Activated naive CD4-positive, alpha-beta T cell treated with anti-CD3 and anti-CD28 coated beads, Interleukin-2, amount 10 ng/mL, durations not matched to agents 7 days and 5 days (primary cell): Measurements from ENCODE around the gene ACCSL.

Experiments used
- CTCF ChIA-PET: fragments of 350-600 bp; sonication (Branson Sonifier 250); formaldehyde crosslinking; loops from one replicate; lab custom pipeline; 2021; ENCODE audit warnings: antibody characterized with exemption; lab: Charles Lee
- DNase-seq: peaks from one replicate; pipeline ENCODE4 v3.0.0-alpha.2; 2020
- H3K27ac Mint-ChIP-seq: one replicate; pipeline ENCODE4 v1.8.0; 2021; ENCODE audit warnings: mild to moderate bottlenecking, moderate library complexity, mixed read lengths
- H3K27me3 Mint-ChIP-seq: one replicate; pipeline ENCODE4 v1.8.0; 2021; ENCODE audit warnings: mild to moderate bottlenecking, mixed read lengths
- H3K36me3 Mint-ChIP-seq: one replicate; pipeline ENCODE4 v1.8.0; 2021; ENCODE audit warnings: mixed read lengths
- H3K4me1 Mint-ChIP-seq: one replicate; pipeline ENCODE4 v1.8.0; 2021; ENCODE audit warnings: mixed read lengths
- H3K4me3 Mint-ChIP-seq: one replicate; pipeline ENCODE4 v1.8.0; 2021; ENCODE audit warnings: mild to moderate bottlenecking, moderate library complexity, mixed read lengths
- H3K9me3 Mint-ChIP-seq: one replicate; pipeline ENCODE4 v1.8.0; 2021; ENCODE audit warnings: mixed read lengths

The ACCSL gene

DNA sequence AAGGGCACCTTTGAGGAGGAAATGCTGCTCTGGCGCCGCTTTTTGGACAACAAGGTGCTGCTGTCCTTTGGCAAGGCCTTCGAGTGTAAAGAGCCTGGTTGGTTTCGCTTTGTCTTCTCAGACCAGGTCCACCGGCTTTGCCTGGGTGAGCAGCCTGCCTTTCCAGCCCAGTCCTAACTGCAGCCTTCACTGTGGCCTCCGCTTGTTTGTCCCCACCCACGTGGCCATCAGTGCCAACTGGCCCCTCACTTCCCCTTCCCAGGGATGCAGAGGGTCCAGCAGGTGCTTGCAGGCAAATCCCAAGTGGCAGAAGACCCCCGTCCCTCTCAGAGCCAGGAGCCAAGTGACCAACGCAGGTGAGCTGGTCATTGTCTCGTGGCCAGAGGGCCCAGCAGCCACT is 35.7 kb downstream of the ACCSL start:
- CTCF ChIA-PET: no interaction called here
- peaks cover 3% of the 10 kb centered on the region for H3K4me1 Mint-ChIP-seq
- H3K36me3 Mint-ChIP-seq: peaks cover 20% of the 10 kb centered on the region
- DNase-seq: no peak
- no peak overlapping the region for H3K4me3 Mint-ChIP-seq
- H3K27ac Mint-ChIP-seq: no peak overlapping the region
- peaks cover 13% of the 10 kb centered on the region for H3K9me3 Mint-ChIP-seq
- no peaks in the 10 kb centered on the region for H3K27me3 Mint-ChIP-seq

DNA sequence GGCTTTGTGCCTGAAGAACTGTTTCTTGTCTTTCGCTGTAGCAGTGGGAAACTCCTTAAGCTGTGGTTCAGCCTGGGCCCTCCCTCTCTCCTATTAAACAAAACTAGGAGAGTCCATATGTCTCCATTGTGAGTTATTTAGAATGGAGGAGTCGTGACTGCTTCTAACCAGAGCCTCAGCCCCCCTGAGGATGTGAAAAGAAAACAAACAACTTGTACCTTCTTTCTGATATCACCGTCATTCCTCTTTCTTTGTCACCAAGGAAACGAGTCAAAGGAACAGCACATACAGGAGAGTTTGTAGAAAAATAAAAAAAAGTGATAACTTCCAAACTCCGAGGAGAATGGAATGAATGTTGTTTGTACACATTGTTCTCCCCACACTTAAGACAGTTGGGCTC is 36.1 kb downstream of the ACCSL start:
- Mint-ChIP-seq H3K4me1 (peaks cover 7% of the 10 kb centered on the region), H3K4me3 (no peak overlapping the region), H3K27me3 (no peaks in the 10 kb centered on the region), H3K36me3 (peaks cover 24% of the 10 kb centered on the region), H3K27ac (no peak overlapping the region), H3K9me3 (peaks cover 13% of the 10 kb centered on the region)
- CTCF ChIA-PET: interaction anchor here (3.3 kb wide), 1 partner anchor 10 kb away, joined by 23 read pairs; the partner anchor contains the start of gene EXT2
- DNase-seq: no peak

GRCh38 chr11:44085330-44085729 is 37.5 kb downstream of the ACCSL start:
- peaks cover 13% of the 10 kb centered on the region for H3K9me3 Mint-ChIP-seq
- H3K27ac Mint-ChIP-seq: no peak overlapping the region
- DNase-seq: no peak
- H3K27me3 Mint-ChIP-seq: no peaks in the 10 kb centered on the region
- CTCF ChIA-PET: interaction anchor here (3.3 kb wide), 1 partner anchor 8 kb away, joined by 23 read pairs; the partner anchor contains the start of gene EXT2
- H3K4me1 Mint-ChIP-seq: peaks cover 9% of the 10 kb centered on the region
- peaks cover 27% of the 10 kb centered on the region for H3K36me3 Mint-ChIP-seq
- H3K4me3 Mint-ChIP-seq: no peak overlapping the region

DNA sequence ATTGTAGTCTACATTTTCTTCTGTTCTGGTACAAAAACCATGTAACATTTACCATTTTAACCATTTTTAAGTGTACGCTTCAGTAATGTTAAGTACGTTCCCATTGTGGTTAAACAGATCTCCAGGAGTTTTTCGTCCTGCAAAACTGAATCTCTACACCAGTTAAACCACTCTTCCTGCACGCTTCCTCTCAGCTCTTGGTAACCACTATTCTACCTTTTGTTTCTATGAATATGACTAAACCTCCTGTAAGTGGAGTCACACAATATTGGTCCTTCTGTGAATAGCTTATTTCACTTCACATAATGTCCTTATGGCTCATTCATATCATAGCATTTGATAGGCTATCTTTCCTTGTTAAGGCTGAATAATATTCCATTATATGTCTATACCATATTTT is 40.6 kb downstream of the ACCSL start:
- Mint-ChIP-seq H3K4me1 (peaks cover 9% of the 10 kb centered on the region), H3K27me3 (no peaks in the 10 kb centered on the region), H3K4me3 (no peak overlapping the region), H3K27ac (no peak overlapping the region), H3K9me3 (peaks cover 13% of the 10 kb centered on the region), H3K36me3 (peaks cover 22% of the 10 kb centered on the region)
- CTCF ChIA-PET: interaction anchor here (0.7 kb wide), 1 partner anchor 19 kb away, joined by 3 read pairs; no protein-coding TSS in a partner anchor
- no peak for DNase-seq

- Mint-ChIP-seq H3K36me3 (peaks cover 21% of the 10 kb centered on the region), H3K4me3 (no peak overlapping the region), H3K27ac (no peak overlapping the region), H3K9me3 (peaks cover 13% of the 10 kb centered on the region), H3K27me3 (no peaks in the 10 kb centered on the region), H3K4me1 (peaks cover 9% of the 10 kb centered on the region)
- no peak for DNase-seq
- CTCF ChIA-PET: no interaction called here
Observed at GRCh38 chr11:44088871-44089270, 41.1 kb downstream of the ACCSL start.

- Mint-ChIP-seq H3K27ac (no peak overlapping the region), H3K36me3 (peaks cover 13% of the 10 kb centered on the region), H3K4me1 (peaks cover 21% of the 10 kb centered on the region), H3K9me3 (peaks cover 5% of the 10 kb centered on the region), H3K27me3 (no peaks in the 10 kb centered on the region), H3K4me3 (no peak overlapping the region)
- no peak for DNase-seq
- CTCF ChIA-PET: interaction anchor here (5.7 kb wide), 1 partner anchor 17 kb away, joined by 81 read pairs; no protein-coding TSS in a partner anchor
Observed at GRCh38 chr11:44090539-44090938, 42.8 kb downstream of the ACCSL start.

- H3K4me1 Mint-ChIP-seq: peaks cover 29% of the 10 kb centered on the region
Observed at GRCh38 chr11:44094260-44094868, 46.6 kb downstream of the ACCSL start.

DNA sequence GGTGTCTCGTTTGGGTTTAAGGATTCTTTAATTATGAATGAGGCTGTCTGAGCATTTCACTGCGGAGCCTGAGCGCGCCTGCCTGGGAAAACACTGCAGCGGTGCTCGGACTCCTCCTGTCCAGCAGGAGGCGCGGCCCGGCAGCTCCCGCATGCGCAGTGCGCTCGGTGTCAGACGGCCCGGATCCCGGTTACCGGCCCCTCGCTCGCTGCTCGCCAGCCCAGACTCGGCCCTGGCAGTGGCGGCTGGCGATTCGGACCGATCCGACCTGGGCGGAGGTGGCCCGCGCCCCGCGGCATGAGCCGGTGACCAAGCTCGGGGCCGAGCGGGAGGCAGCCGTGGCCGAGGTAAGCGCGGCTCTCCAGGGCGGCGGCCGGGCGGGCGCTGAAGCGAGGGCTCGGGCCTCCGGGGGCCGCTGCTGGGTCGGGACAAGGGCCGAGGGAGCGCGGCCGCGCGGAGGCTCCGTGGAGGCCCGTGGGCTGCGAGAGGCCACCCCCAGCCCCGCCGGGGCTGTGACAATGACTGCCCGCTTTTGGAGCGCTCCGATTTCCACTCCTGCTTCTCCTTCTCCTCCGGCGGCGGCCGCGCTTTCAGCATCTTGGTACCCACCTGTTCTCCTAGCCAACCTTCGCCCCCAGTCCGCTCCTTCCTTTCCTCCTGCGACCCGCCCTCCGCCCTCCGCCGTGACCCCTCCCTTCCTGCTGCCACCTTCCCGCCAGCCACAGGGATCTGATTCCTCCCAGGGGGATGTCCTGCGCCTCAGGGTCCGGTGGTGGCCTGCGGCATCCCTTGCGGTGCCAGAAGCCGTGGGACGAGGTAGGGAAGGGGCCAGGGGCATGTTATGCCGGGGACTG is 48.0 kb downstream of the ACCSL start, which contains the start of gene EXT2:
EXT2 (plus strand) TSS at position 173 of the 854 bp plus-strand sequence. CDS start 12,035 bp downstream, outside the sequence.
- Mint-ChIP-seq H3K4me1 (peaks cover 29% of the 10 kb centered on the region), H3K27me3 (no peaks in the 10 kb centered on the region), H3K9me3 (no peaks in the 10 kb centered on the region), H3K36me3 (peaks cover 5% of the 10 kb centered on the region), H3K27ac (peak within 1 kb of the TSS; percentile 35), H3K4me3 (peak within 1 kb of the TSS; percentile 85)
- CTCF ChIA-PET: interaction anchor here (0.7 to 5.7 kb wide), 14 partner anchors 10 to 626 kb away, joined by 3 to 81 read pairs (median 3); partner anchors contain the start of gene ACCS
- peak; percentile 88 for DNase-seq

More at GRCh38 chr11:44094260-44094868, 46.6 kb downstream of the ACCSL start:
- Mint-ChIP-seq H3K9me3 (no peaks in the 10 kb centered on the region), H3K36me3 (peaks cover 3% of the 10 kb centered on the region), H3K4me3 (peak overlapping the region; percentile 63), H3K27ac (no peak overlapping the region), H3K27me3 (no peaks in the 10 kb centered on the region)
- DNase-seq: peak; percentile 87
- CTCF ChIA-PET: interaction anchor here (0.6 to 5.7 kb wide), 13 partner anchors 9 to 212 kb away, joined by 3 to 81 read pairs (median 5); partner anchors contain the start of gene ACCS

DNA sequence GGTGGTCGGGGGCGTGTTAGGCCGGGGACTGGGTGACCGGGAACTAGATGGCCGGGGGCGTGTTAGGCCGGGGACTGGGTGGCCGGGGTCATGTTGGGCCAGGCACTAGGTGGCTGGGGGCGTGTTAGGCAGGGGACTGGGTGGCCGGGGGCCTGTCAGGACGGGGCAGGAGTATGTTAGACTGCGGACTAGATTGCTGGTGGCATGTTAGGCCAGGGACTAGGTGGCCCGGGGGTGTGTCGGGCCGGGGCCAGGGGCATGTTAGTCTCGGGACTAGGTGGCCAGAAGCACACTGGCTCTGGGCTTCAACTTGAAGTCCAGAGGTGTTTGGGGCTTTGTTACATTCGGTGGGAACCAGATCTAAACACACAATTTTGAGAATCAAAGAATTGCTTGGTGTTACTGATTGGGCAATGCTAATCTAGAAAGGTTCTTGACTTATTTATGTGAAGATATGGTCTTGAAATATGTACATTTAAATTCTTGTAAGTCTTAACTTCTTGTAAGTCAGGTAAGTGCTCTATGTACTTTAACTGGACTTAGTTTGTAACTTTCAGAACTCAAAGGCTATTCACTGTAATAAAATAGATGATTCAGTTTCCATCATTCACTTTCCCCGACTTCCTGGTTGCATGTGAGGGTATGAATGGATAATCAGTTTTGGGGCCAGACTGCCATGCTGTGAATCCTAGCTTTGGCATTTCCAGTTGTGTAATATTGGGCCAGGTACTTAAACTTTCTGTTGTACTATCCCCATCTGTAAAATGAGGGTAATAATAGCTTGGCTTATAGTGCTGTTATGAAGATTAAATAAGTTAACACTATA is 48.8 kb downstream of the ACCSL start:
- Mint-ChIP-seq H3K4me1 (peaks cover 29% of the 10 kb centered on the region), H3K27me3 (no peaks in the 10 kb centered on the region), H3K4me3 (peak overlapping the region; percentile 85), H3K36me3 (peaks cover 5% of the 10 kb centered on the region), H3K9me3 (no peaks in the 10 kb centered on the region), H3K27ac (no peak overlapping the region)
- CTCF ChIA-PET: interaction anchor here (1.0 to 1.1 kb wide), 2 partner anchors 11 to 37 kb away, joined by 3 read pairs; no protein-coding TSS in a partner anchor
- no peak for DNase-seq

DNA sequence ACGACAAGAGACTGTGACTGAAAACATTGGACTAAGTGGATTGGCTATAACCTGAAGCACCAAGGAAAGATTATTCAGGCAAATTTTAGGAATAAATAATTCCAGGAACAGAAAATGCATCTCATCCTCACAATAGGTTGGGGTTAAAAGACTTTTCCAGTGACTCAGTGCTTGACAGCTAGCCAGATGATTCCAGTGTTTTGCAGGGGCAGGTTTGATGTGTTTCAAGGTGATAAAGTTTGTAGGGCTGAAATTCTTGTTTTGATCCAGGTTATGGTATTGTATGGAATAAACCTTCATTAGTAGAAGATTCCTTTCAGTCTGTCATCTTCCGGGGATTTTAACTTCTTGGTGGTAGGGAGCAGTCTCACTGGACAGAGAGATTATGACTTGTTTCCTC is 50.0 kb downstream of the ACCSL start:
- Mint-ChIP-seq H3K9me3 (no peaks in the 10 kb centered on the region), H3K27ac (no peak overlapping the region), H3K27me3 (no peaks in the 10 kb centered on the region), H3K36me3 (peaks cover 5% of the 10 kb centered on the region), H3K4me3 (no peak overlapping the region), H3K4me1 (peaks cover 29% of the 10 kb centered on the region)
- DNase-seq: no peak
- CTCF ChIA-PET: interaction anchor here (1.0 kb wide), 1 partner anchor 10 kb away, joined by 3 read pairs; no protein-coding TSS in a partner anchor

DNA sequence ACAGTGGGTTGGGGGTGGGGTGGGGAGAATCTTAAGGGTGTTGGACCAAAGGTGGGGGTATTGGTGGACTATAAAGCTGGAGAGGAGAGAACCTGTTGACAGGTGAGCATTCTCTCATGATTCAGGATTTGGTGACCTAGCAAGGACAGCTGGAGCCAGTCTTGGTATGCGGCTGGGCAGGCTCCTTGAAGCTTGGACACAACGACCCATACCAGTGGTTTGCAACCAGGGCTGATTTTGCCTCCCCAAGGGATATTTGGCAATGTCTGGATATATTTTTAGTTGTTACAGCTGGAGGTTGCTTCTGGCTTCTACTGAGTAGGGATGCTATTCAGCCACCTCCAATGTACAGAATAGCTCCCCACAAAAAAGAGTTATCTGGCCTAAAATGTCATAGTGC is 53.3 kb downstream of the ACCSL start:
- H3K4me3 Mint-ChIP-seq: no peak overlapping the region
- no peaks in the 10 kb centered on the region for H3K9me3 Mint-ChIP-seq
- CTCF ChIA-PET: interaction anchor here (1.1 to 1.6 kb wide), 3 partner anchors 8 to 10 kb away, joined by 4 to 5 read pairs (median 4); no protein-coding TSS in a partner anchor
- H3K4me1 Mint-ChIP-seq: peaks cover 16% of the 10 kb centered on the region
- no peaks in the 10 kb centered on the region for H3K27me3 Mint-ChIP-seq
- H3K27ac Mint-ChIP-seq: no peak overlapping the region
- no peak for DNase-seq
- peaks cover 5% of the 10 kb centered on the region for H3K36me3 Mint-ChIP-seq

DNA sequence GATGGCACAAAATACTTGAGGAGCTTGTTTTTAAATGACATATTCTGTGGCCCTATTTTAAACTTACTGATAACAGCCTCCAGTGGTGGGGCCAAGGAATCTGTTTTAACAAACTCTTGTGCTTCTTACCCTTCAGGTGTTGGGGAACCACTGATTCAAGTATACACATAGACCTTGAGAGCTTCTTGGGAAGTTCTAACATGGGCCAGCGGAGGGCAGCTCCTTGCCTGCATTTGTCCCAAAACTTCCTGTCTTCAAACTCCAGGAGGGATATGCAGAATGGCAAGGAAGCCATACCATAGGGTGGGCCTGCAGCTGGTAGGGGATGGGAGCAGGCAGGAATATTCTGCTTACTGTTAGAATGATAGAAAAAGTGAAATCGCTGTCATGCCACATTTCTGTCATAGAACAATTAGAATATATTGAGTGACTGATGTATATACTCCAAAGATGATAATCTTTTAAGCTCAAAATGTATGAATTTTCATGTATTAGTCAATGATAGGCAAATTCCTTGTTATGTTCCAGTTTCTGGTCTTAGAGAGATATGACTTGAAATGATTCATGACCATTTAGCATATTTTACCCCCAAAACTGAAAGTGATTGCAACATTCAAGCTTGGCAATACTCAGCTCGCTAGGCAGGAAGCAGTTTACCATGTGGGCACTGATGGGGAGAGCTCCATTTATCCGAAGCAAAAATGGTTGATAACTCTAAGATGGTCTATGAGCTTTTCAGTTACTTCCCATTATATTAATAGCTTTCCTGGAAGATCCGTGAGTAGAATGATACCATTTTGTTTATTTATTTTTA is 56.9 kb downstream of the ACCSL start:
- Mint-ChIP-seq H3K27ac (no peak overlapping the region), H3K27me3 (no peaks in the 10 kb centered on the region), H3K9me3 (no peaks in the 10 kb centered on the region), H3K36me3 (peaks cover 10% of the 10 kb centered on the region), H3K4me1 (peaks cover 2% of the 10 kb centered on the region), H3K4me3 (no peak overlapping the region)
- CTCF ChIA-PET: interaction anchor here (0.8 to 7.3 kb wide), 3 partner anchors 11 to 93 kb away, joined by 3 to 81 read pairs (median 4); partner anchors contain the start of gene EXT2
- no peak for DNase-seq

DNA sequence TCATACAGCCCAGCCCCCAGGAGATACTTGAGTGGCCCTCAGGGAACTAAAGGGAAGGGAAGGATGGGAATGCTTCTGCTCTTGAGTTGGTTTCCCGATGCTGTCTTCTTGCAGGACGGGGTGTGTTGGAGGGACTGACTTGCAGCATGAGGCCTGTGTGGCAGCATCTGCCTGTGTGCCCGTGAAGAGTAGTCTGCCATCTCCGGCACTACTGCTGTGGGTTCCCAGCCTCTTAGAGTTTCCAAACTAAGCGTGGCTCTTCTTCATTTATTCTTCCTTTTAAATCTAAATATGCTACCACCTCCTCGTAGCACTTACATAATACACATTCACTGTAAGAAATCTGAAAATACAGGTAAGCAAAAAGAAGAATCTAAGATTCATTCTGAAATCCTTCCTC is 60.5 kb downstream of the ACCSL start:
- Mint-ChIP-seq H3K27ac (no peak overlapping the region), H3K27me3 (no peaks in the 10 kb centered on the region), H3K9me3 (no peaks in the 10 kb centered on the region), H3K4me1 (peaks cover 7% of the 10 kb centered on the region), H3K4me3 (no peak overlapping the region), H3K36me3 (peaks cover 16% of the 10 kb centered on the region)
- CTCF ChIA-PET: interaction anchor here (0.6 to 7.3 kb wide), 3 partner anchors 11 to 29 kb away, joined by 3 to 81 read pairs (median 3); partner anchors contain the start of gene EXT2
- DNase-seq: no peak
